Thyroid gland (tissue), 4 donors: ENCODE results near the gene DCD.

Source experiments
- CTCF ChIP-seq, 6 experiments: fragments of 200-600 bp in 3 of 6; fragments of 450-650 bp in 3 of 6; sonication (generic) in 3 of 6; IDR thresholded peaks; one replicate each; pipeline ENCODE4 v1.5.1; 2016 to 2019; ENCODE audit warnings: antibody characterized with exemption in 6 of 6, mild to moderate bottlenecking in 2 of 6, inconsistent platforms in 1 of 6, moderate library complexity in 1 of 6
- POLR2A ChIP-seq, 2 donors: fragments of 450-650 bp; IDR thresholded peaks; one replicate each; pipeline ENCODE4 v1.6.1; 2017; ENCODE audit warnings: antibody characterized with exemption in 2 of 2, mild to moderate bottlenecking in 2 of 2, moderate library complexity in 1 of 2

GRCh38 chr12:54697851-54698250 lies 49.7 kb upstream of the DCD start:
- TF ChIP-seq CTCF (IDR thresholded peaks at IDR 0.05) (no peak), POLR2A (IDR thresholded peaks at IDR 0.05) (no peak)
